ENCODE results near the gene CD274.
"Not testable (repeated sequence)": the region's sequence is repeated elsewhere in the genome, so short reads cannot be mapped to it uniquely, and the experiment has no call there.

GRCh38 chr9:5433328-5433727 lies 17.0 kb upstream of the CD274 start:
- not testable (repeated sequence) for TF ChIP-seq CTCF (conservative IDR thresholded peaks at IDR 0.05; ENCODE audit: low read depth, low read length); EZH2 (IDR thresholded peaks at IDR 0.05; ENCODE audit: borderline replicate concordance, low read depth, low read length, poor library complexity, severe bottlenecking)

Data from A673 (cell line).